Breast epithelium (tissue), 4 donors: ENCODE measurements around the gene DYNLL2. TPM values are rescaled to one million over a fixed set of nuclear protein-coding genes. Genes with fewer than 3 reads are reported as not detected.

Source experiments
- DNase-seq, 2 donors: peaks; one replicate each; pipeline ENCODE4 v3.0.0-alpha.2; 2019; ENCODE audit warnings: low spot score in 2 of 2
- H3K27ac ChIP-seq, 2 donors: fragments of 200-600 bp; sonication (generic) in 1 of 2; one replicate each; pipeline ENCODE4 v1.5.1; 2016 to 2019; ENCODE audit warnings: mild to moderate bottlenecking in 1 of 2
- H3K27me3 ChIP-seq, 2 donors: fragments of 200-600 bp; sonication (generic) in 1 of 2; one replicate each; pipeline versions ENCODE4 v1.5.1 to v1.6.0; 2017 to 2019; ENCODE audit warnings: control low read depth in 1 of 2, mild to moderate bottlenecking in 1 of 2
- H3K36me3 ChIP-seq: fragments of 200-600 bp; one replicate; pipeline ENCODE4 v1.5.1; 2019
- H3K4me1 ChIP-seq, 2 donors: fragments of 200-600 bp; sonication (generic); one replicate each; pipeline ENCODE4 v1.5.1; 2016 to 2019; ENCODE audit warnings: control low read depth in 1 of 2
- H3K4me3 ChIP-seq, 3 donors: fragments of 200-600 bp; sonication (generic); 1 replicate in 2 of 3; 2 replicates in 1 of 3; pipeline ENCODE4 v1.5.1; 2016 to 2019; ENCODE audit warnings: mild to moderate bottlenecking in 3 of 3, moderate library complexity in 2 of 3
- H3K9me3 ChIP-seq, 2 donors: fragments of 200-600 bp; sonication (generic) in 1 of 2; one replicate each; pipeline ENCODE4 v1.5.1; 2016 to 2019; ENCODE audit warnings: control low read depth in 1 of 2
- CTCF ChIP-seq, 3 donors: fragments of 450-650 bp; IDR thresholded peaks; one replicate each; pipeline ENCODE4 v1.5.1; 2016 to 2017; ENCODE audit warnings: antibody characterized with exemption in 3 of 3, mild to moderate bottlenecking in 3 of 3, moderate library complexity in 3 of 3
- POLR2A ChIP-seq: fragments of 450-650 bp; IDR thresholded peaks from one replicate; pipeline ENCODE4 v1.6.1; 2016; ENCODE audit warnings: antibody characterized with exemption, mild to moderate bottlenecking, moderate library complexity
- POLR2AphosphoS5 ChIP-seq, 3 donors: sonication (generic); formaldehyde crosslinking; IDR thresholded peaks; one replicate each; pipeline ENCODE4 v1.6.1; 2017; ENCODE audit warnings: antibody characterized with exemption in 3 of 3
- intact Hi-C: fragments of 100-400 bp; cut with DNase I; formaldehyde crosslinking; loops from one replicate; pipeline ENCODE4 v1.15.1; 2023; ENCODE audit warnings: low total_unique reads
- total RNA-seq, 3 donors: library from RNA; depleted of rRNA; stranded (reverse); fragments of >200 nt; gene quantifications; one replicate each; pipeline ENCODE4 v1.1.0, GENCODE V29; 2016

DYNLL2 gene
- total RNA-seq, 3 donors from 2014 or later: 18.4 to 20.3 (median 19.7) TPM

DNA sequence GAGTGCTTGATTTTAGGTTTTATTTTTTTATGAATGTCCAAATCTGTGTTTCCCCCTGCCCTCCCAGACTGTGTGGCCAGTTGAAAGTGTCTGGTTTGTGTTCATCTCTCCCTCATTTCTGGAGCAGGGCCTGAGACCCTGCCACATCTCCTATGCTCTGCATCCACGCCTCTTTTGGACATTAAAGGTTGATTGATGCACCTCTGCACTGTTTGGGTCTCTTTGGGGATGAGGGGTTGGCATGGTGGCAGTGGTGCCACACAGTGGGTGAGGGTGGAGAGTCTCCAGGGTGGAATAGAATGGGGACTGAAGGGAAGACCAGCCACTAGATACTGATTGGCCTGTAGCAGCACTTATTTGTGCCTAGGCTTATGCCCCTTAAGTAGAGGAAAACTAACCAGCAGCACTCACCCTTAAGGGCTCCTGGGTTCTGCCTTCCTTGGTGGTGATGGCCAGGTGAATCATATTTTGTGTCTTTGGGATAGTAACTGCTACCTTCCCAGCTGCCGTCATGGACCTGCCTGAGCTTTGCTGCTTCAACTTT is 7.9 kb downstream of the DYNLL2 start:
- intact Hi-C loops: no loop called here
- H3K27me3 ChIP-seq: no peaks in the 10 kb centered on the region
- no peak overlapping the region for H3K27ac ChIP-seq
- no peaks in the 10 kb centered on the region for H3K4me1 ChIP-seq
- no peak for DNase-seq
- no peaks in the 10 kb centered on the region for H3K9me3 ChIP-seq
- H3K4me3 ChIP-seq: no peak overlapping the region
- no peaks in the 10 kb centered on the region for H3K36me3 ChIP-seq
- TF ChIP-seq CTCF (IDR thresholded peaks at IDR 0.05) (no peak), POLR2A (no peak)

GRCh38 chr17:58092101-58092796 is 9.0 kb downstream of the DYNLL2 start:
- Histone ChIP-seq H3K4me1 (no peaks in the 10 kb centered on the region), H3K4me3 (no peak overlapping the region), H3K27me3 (no peaks in the 10 kb centered on the region), H3K36me3 (no peaks in the 10 kb centered on the region), H3K27ac (no peak overlapping the region), H3K9me3 (no peaks in the 10 kb centered on the region)
- no peak for DNase-seq
- intact Hi-C loops: no loop called here
- no peak for TF ChIP-seq CTCF (IDR thresholded peaks at IDR 0.05)
- TF ChIP-seq POLR2A: no peak
- no peak for TF ChIP-seq POLR2AphosphoS5 (IDR thresholded peaks at IDR 0.05)

- no peaks in the 10 kb centered on the region for H3K4me1 ChIP-seq
- intact Hi-C loops: no loop called here
- H3K4me3 ChIP-seq: no peak overlapping the region
- no peaks in the 10 kb centered on the region for H3K27me3 ChIP-seq
- H3K36me3 ChIP-seq: no peaks in the 10 kb centered on the region
- no peak for DNase-seq
- H3K9me3 ChIP-seq: no peaks in the 10 kb centered on the region
- TF ChIP-seq POLR2A (no peak), POLR2AphosphoS5 (IDR thresholded peaks at IDR 0.05) (no peak), CTCF (IDR thresholded peaks at IDR 0.05) (no peak)
- no peak overlapping the region for H3K27ac ChIP-seq
These were observed 9.7 kb downstream of the DYNLL2 start for GRCh38 chr17:58092797-58093385.

- Histone ChIP-seq H3K9me3 (no peaks in the 10 kb centered on the region), H3K4me3 (no peak overlapping the region), H3K27me3 (no peaks in the 10 kb centered on the region), H3K4me1 (no peaks in the 10 kb centered on the region), H3K36me3 (no peaks in the 10 kb centered on the region), H3K27ac (no peak overlapping the region)
- no peak for DNase-seq
- intact Hi-C loops: no loop called here
- TF ChIP-seq POLR2A: no peak
- TF ChIP-seq CTCF (IDR thresholded peaks at IDR 0.05): no peak
- no peak for TF ChIP-seq POLR2AphosphoS5 (IDR thresholded peaks at IDR 0.05)
These were observed 10.9 kb downstream of the DYNLL2 start for GRCh38 chr17:58094118-58094517.

- no peaks in the 10 kb centered on the region for H3K27me3 ChIP-seq
- TF ChIP-seq POLR2A: no peak
- no peak for TF ChIP-seq CTCF (IDR thresholded peaks at IDR 0.05)
- no peak for TF ChIP-seq POLR2AphosphoS5 (IDR thresholded peaks at IDR 0.05)
- no peaks in the 10 kb centered on the region for H3K9me3 ChIP-seq
- H3K36me3 ChIP-seq: no peaks in the 10 kb centered on the region
- intact Hi-C loops: no loop called here
- H3K27ac ChIP-seq: no peak overlapping the region
- no peak for DNase-seq
- no peaks in the 10 kb centered on the region for H3K4me1 ChIP-seq
- no peak overlapping the region for H3K4me3 ChIP-seq
These were observed 13.7 kb downstream of the DYNLL2 start for GRCh38 chr17:58096892-58097291.
